ENCODE data around the gene SLC35G6.
"Not testable (repeated sequence)": the region's sequence is repeated elsewhere in the genome, so short reads cannot be mapped to it uniquely, and the experiment has no call there.

SLC35G6 gene

GRCh38 chr17:7468804-7469389 lies 12.3 kb upstream of the SLC35G6 start:
- no peak overlapping the region for H3K27ac ChIP-seq
- TF ChIP-seq CTCF (conservative IDR thresholded peaks at IDR 0.05) = no peak

DNA sequence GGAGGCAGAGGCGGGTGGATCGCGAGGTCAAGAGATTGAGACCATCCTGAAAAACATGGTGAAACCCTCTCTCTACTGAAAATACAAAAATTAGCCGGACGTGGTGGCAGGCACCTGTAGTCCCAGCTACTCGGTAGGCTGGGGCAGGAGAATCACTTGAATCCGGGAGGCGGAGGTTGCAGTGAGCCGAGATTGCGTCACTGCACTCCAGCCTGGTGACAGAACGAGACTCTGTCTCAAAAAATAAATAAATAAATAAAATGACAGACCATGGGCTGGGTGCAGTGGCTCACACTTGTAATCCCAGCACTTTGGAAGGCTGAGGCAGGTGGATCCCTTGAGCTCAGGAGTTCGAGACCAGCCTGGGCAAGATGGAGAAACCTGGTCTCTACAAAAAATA lies 11.4 kb upstream of the SLC35G6 start:
- H3K27ac ChIP-seq = not testable (repeated sequence)

- not testable (repeated sequence) for H3K27ac ChIP-seq
Observed at GRCh38 chr17:7470457-7470973, 10.7 kb upstream of the SLC35G6 start.

- H3K27ac ChIP-seq = no peak overlapping the region
- no peak for TF ChIP-seq CTCF (conservative IDR thresholded peaks at IDR 0.05)
Observed at GRCh38 chr17:7471729-7472128, 9.5 kb upstream of the SLC35G6 start.

- not testable (repeated sequence) for H3K27ac ChIP-seq
Observed at GRCh38 chr17:7474767-7475166, 6.5 kb upstream of the SLC35G6 start.

DNA sequence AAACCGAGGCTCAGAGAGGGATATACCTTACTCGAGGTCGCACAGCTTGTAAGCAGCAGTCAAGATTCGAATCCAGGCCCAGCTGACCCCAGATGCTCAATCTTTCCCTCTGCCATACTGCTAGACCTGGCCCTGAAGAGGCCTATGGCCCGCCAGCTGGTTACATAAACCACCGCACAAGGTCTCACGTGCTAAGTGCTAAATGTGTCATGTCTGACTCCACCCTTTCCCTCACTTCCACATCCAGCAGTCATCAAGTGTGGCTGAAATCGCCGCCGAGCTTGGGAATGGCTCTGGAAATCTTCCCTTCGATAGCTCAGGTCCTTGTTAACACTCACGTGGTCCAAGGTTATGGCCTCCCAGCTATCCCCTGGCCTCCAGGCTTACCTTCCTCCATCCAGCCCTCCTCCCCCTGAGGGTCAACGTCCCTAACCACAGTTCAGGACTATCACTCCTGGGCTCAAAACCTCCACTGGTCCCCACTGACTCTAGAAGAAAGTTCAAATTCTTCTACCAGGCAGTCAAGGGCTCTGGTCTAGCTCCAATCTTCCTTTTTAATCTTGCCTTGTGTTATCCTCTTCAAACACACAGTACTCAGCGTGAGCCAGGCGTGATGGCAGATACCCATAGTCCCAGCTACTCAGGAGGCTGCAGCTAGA lies 5.4 kb upstream of the SLC35G6 start:
- no peak overlapping the region for H3K27ac ChIP-seq
- no peak for TF ChIP-seq CTCF (conservative IDR thresholded peaks at IDR 0.05)

- TF ChIP-seq CTCF (conservative IDR thresholded peaks at IDR 0.05) = no peak
- no peak overlapping the region for H3K27ac ChIP-seq
Observed at GRCh38 chr17:7476494-7476893, 4.8 kb upstream of the SLC35G6 start.

- no peak overlapping the region for H3K27ac ChIP-seq
- no peak for TF ChIP-seq CTCF (conservative IDR thresholded peaks at IDR 0.05)
Observed at GRCh38 chr17:7476951-7477350, 4.3 kb upstream of the SLC35G6 start.

DNA sequence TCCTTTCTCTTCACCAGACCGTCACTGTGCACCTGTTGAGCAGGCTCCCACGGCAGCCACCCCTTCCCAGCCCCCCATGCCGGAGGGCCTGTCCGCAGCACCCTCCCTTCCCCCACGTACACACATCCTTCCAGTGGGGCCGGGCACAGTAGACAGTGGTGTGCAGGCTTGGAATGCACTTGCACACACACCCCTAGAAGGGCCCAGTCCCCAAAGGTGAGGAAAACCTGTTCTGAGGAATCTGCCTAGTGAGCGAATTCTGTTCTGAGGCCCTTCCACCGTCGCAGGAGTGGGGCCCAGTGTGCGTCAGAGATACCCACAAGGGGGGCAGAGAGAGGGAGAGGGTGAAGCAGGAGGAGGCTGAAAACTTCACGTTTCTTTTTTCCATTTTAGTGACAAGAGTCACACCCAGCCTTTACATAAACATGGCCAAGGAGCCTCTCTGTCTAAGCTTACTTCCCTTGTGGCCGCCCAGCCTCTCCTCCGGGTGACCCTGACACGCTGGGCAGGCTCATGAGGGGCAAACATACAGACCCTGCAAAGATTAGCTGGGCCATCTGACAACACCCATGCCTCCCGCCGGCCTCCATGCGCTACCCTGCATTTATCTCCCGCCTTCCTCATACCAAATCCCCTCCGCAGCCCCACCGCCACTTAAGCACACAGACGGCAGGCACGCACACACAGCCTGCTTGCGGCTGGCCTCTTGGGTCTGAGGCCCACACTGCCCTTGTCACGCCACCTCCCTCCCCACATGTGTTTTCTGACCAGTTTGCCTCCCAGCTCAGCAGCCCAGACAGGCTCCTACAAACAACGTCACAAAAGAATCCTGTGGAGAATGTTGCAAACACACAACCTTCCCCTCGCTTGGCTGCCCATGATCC lies 3.6 kb upstream of the SLC35G6 start:
- no peak overlapping the region for H3K27ac ChIP-seq
- TF ChIP-seq CTCF (conservative IDR thresholded peaks at IDR 0.05) = no peak

Data from VCaP (cell line).